ENCODE results near the gene LINGO1.

Gene LINGO1

DNA sequence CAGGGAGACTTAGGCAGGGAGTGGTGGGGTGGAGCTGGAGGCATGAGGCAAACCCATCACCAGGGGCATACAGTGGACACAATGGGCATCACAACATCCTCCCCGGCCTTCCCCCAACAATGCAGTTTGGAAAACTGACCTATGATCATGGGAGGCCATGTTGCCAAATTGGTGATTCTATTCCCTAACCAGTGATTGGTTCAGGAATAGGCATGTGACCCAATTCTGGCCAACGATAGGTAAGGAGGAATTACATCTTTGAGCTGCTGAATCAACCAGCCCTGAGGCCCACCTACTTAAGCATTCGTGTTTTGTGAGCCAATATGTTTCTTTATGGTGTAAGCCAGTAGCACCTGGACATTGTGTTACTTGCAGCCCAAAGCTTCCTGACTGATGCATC is 40.0 kb downstream of the LINGO1 start:
- no peak for TF ChIP-seq ZFX (IDR thresholded peaks at IDR 0.05; ENCODE audit: borderline replicate concordance)
- TF ChIP-seq CTCF (IDR thresholded peaks at IDR 0.05): no peak
- no peak overlapping the region for H3K27ac ChIP-seq

DNA sequence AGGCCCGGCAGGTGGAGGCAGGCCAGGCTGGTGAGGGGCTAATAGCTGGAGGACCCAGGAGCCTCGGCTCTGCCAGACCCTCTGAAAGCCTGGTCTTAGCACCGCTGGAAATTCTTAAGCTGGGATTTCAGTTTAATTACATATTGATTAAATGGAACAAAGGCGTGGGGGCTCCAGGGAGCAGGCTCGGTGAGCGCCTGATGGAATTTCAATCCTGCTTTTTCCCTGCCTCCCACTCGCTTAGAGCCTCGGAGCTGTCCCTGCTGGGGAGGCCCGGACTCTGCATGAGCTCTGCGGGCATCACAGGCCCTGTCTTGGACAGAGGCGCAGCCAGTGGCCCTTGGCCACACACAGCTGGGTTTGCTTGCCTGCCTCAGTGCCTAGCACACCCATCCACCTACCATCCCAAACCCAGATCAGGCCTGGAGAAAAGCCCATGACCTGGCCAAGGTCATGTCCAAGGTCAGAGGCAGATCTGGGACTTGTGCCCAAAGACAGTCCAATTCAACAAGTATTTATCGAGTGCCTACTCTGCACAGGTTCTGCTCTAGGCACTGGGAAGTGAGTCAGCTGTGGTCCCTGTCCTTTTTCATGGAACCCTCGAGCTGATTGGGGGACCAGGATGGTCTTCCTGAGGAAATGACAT is 40.6 kb downstream of the LINGO1 start:
- no peak overlapping the region for H3K27ac ChIP-seq
- no peak for TF ChIP-seq CTCF (IDR thresholded peaks at IDR 0.05)
- no peak for TF ChIP-seq ZFX (IDR thresholded peaks at IDR 0.05; ENCODE audit: borderline replicate concordance)

- H3K27ac ChIP-seq: no peak overlapping the region
- no peak for TF ChIP-seq ZFX (IDR thresholded peaks at IDR 0.05; ENCODE audit: borderline replicate concordance)
- no peak for TF ChIP-seq CTCF (IDR thresholded peaks at IDR 0.05)
These were observed 42.9 kb downstream of the LINGO1 start for GRCh38 chr15:77589839-77590238.

GRCh38 chr15:77588126-77588525 is 44.6 kb downstream of the LINGO1 start:
- no peak for TF ChIP-seq CTCF (IDR thresholded peaks at IDR 0.05)
- TF ChIP-seq ZFX (IDR thresholded peaks at IDR 0.05; ENCODE audit: borderline replicate concordance): no peak
- no peak overlapping the region for H3K27ac ChIP-seq

GRCh38 chr15:77584691-77585090 is 48.0 kb downstream of the LINGO1 start:
- TF ChIP-seq CTCF (IDR thresholded peaks at IDR 0.05): no peak
- no peak for TF ChIP-seq ZFX (IDR thresholded peaks at IDR 0.05; ENCODE audit: borderline replicate concordance)
- no peak overlapping the region for H3K27ac ChIP-seq

DNA sequence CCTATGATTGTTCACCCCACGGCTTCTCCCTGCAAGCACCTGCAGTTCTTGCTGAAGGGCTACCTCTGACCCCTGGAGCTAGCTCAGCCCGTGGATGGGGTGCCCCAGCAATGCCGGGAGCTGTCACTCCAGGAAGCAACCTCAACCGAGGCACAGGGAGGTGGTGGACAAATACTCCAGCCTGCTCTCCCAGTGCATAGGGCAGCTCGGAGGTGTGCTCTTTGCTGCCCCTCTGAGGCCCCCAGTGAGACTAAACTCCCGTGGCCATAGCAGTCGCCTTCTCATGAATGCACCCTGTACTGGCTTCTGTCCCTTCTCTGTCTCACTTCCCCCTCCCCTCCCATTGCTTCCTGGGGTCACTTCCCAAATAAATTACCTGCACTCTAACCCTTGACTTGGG is 48.5 kb downstream of the LINGO1 start:
- TF ChIP-seq CTCF (IDR thresholded peaks at IDR 0.05) (peak; percentile 53), ZFX (IDR thresholded peaks at IDR 0.05; ENCODE audit: borderline replicate concordance) (no peak)
- no peak overlapping the region for H3K27ac ChIP-seq

GRCh38 chr15:77582763-77583162 is 49.9 kb downstream of the LINGO1 start:
- TF ChIP-seq ZFX (IDR thresholded peaks at IDR 0.05; ENCODE audit: borderline replicate concordance): no peak
- TF ChIP-seq CTCF (IDR thresholded peaks at IDR 0.05): no peak
- no peak overlapping the region for H3K27ac ChIP-seq

Data from 22Rv1 (cell line).